Measurements from ENCODE around the gene BFSP2.
"Not testable (repeated sequence)": the region's sequence is repeated elsewhere in the genome, so short reads cannot be mapped to it uniquely, and the experiment has no call there.

The BFSP2 gene

DNA sequence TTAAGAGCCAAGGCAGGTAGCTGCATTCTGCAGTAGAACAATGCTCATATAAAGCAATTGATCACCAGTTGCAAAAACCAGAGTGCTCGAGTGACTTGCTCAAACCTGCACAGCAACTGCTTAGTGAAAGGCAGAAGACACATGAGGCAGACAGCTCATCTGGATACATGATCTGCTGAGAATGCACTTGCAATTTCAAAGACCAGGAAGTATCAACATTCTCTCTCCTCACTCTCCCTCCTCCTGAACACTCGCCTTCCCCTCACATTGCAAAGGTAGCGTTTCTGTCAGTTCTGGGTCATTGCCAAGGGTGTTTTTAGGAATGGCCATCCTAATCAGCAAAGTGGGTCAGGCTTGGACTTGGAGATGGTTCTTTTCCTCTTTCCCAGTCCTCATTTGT is 61.0 kb downstream of the BFSP2 start:
- DNase-seq: no peak

DNA sequence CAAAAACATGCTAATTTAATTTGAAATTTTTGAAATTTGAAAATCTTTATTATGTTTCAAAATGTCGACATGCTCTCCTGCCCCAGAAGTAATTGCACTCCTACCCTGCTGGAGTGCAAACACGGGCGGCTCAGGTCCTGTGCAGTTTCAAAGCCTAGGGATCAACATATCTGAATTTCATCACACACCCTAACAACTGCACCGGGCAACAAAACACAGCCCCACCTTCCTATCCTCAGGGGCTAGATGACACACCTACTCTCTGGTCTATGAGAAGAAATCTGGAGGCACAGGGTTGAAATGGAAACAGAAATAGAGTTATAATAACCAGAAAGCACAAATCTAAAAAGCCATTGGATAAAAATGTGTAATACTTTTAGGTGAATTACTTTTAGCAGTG is 61.4 kb downstream of the BFSP2 start:
- DNase-seq: no peak

DNA sequence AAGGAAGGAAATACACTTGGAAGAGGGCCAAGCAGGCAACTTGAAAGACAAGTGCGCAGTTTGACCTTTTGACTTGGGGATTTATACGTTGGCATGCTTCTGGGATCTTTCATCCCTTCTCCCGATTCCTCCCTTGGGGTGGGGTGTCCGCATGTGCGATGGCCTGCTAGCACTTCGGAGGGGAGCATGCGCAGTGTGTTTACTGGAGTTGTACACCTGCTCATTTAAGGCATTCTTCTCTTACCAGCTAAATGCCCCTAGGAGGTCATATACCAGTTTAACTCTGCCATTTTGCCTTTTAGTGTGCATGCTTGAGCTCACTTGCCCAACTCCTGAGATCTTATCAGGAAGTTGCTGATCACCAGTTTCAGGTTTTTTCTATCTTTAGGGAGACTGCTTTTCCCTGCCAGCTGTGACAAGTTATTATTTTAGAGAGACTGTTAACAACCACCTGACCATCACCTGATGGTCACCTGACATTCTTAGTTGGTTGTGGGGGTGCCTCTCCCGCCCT is 63.5 kb downstream of the BFSP2 start:
- no peak for DNase-seq

DNA sequence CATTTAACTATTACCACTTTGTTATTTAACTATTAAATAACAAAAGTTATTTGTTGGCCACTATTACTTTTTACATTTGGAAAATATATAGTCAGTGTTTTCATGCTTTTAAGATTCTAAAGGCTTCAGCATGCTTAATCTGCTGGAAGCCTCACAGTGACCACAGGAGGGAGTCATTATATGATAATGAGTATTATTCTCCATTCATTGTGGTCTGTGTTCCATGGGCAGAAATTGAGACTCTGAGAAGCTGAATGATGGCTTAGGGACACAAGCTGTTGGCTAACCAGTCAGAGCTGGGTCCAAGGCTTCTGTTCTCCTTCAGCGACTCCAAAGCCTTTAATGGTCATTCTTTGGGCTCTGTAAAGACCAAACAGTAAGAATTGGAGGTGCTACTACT is 64.7 kb downstream of the BFSP2 start:
- peak; percentile 46 for DNase-seq

DNA sequence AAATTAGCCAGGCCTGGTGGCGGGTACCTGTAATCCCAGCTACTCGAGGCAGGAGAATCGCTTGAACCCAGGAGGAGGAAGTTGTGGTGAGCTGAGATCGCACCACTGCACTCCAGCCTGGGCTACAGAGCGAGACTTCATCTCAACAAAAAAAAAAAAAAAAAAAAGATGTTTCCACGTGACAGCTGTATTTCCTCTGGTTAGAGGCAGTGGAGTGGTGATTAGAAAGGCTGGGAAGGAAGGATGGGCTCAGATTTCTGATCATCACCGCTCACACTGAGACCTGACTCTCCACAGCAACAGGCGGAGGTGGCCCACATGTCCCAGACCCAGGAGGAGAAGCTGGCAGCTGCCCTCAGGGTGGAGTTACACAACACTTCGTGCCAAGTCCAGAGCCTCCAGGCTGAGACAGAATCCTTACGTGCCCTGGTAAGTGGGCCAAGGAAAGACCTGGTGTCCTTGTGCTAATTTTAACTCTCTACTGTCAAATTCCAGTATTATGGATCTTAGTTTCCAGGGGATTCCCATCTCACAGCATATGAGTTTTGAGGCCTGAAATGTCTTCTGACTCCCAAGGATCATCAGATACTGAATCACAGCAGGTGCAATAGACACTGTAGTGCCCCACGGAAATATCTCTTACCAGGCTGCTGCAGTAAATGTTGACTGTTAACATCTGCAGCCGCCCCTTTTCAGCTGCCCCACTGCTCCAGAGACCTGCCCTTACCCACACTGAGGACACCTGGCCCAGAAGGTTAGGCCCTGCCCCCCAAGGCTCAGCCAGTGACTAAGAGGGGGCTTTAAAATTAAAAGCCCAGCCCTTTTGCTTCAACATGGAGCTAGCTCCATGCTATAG is 66.9 kb downstream of the BFSP2 start:
- no peak for DNase-seq

DNA sequence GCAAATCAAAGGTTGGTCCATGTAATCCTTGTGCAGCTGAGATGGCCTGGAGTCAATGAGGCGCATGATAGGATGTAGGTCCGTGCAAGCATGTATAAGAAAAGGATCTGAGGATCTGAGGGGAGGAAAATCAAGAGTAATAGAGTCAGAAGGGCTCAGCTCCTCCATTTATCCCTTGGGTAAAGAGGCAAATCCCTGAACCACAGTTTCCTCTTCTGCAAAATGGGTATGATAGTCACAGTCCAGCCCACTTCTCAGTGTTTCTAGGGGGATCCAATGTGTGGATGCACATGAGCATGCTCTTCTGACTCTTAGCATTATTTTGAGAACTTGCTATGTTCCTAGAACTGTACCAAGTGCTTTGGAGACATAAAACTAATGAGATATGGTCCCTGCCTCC is 67.9 kb downstream of the BFSP2 start:
- no peak for DNase-seq

DNA sequence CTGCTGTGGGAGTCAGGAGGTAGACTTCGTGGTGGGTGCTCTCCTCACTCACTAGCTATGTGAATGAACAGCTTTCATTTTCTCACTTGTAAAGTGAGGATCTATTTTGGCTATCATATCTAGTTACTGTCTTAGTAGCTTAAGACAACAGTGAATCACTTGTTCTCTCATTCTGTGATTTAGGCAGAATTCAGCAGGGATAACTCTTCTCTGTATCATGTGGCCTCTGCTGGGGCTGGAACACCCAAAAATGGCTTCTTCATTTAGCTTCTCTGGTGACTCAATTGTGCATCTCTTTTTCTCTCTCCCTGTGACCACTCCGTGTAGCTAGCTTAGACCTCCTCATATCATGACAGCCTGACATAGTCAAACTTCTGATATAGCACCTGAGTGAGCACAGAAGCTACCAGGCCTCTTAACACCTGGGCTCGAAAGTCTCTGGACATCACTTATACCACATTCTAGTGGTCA is 68.4 kb downstream of the BFSP2 start:
- DNase-seq: no peak

DNA sequence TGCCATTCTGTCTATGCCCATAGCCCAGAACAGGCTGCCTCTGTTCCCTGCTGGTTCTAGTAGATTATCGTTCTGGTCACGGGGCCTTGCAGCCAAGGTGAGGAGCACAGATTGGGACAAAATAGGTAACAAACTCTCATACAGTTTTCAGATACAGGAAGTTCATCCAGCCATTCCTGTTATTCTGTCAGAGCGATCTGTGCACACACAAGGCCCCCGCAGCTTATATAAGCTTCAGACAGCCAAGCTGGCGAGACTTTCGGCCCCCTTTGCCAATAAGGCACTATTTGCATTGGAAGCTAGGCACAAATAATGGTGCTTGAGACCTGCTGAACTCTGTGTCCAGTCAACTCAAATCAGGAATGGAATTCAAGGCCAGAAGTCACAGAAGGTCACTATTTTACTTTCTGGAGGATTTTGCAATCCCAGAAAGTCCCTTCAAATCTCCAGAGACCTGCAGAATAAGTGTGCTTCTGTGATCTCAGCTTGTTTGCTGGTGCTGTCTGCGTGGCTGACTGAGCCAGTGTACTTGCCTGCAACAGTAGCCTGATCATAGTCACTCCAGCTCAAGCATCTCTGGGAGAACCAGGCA is 69.4 kb downstream of the BFSP2 start:
- DNase-seq: no peak

DNA sequence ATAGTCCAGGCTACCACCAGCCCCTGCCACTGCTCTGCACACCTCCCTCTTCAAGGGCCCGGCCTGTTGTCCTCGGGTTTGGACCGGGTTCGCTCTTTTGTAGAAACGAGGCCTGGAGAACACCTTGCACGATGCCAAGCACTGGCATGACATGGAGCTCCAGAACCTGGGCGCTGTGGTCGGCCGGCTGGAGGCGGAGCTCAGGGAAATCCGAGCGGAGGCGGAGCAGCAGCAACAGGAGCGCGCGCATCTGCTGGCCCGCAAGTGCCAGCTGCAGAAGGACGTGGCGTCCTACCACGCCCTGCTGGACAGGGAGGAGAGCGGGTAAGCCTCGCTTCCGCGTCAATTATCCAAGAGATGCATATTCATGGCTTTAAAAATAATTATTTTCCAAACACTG is 72.4 kb downstream of the BFSP2 start:
- no peak for DNase-seq

DNA sequence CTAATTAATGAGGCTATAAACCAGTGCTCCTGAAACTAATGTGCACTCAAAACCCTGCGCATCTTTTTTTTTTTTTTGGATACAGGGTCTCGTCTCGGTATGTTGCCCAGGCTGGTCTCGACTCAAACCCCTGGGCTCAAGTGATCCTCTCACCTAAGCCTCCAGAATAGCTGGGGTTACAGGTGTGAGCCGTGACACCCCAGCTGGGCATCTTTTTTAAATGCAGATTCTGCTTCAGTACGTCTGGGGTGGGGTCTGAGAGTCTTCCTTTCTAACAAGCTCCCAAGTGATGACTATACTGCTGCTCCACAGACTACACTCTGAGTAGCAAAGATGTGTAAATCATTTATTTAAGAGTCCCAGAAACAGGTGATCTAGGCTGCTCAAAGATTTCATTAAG is 73.0 kb downstream of the BFSP2 start:
- DNase-seq: no peak

DNA sequence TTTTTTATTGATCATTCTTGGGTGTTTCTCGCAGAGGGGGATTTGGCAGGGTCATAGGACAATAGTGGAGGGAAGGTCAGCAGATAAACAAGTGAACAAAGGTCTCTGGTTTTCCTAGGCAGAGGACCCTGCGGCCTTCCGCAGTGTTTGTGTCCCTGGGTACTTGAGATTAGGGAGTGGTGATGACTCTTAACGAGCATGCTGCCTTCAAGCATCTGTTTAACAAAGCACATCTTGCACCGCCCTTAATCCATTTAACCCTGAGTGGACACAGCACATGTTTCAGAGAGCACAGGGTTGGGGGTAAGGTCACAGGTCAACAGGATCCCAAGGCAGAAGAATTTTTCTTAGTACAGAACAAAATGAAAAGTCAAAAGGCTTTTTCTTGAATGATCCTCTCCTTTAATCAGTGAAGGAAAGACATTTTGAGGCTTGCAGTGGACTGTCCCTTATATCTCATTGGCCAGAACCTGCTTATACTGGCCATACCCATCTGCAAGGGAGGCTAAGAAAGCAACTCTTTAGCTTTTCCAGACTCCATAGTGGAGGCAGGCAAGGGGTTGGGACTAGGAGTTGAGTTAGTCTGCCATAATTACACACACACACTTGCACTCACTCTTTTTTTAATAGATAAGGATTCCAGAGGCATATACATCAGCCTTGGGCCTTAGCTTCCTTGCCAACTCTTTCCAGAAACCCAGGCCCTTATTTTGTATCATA is 73.8 kb downstream of the BFSP2 start:
- not testable (repeated sequence) for DNase-seq

DNA sequence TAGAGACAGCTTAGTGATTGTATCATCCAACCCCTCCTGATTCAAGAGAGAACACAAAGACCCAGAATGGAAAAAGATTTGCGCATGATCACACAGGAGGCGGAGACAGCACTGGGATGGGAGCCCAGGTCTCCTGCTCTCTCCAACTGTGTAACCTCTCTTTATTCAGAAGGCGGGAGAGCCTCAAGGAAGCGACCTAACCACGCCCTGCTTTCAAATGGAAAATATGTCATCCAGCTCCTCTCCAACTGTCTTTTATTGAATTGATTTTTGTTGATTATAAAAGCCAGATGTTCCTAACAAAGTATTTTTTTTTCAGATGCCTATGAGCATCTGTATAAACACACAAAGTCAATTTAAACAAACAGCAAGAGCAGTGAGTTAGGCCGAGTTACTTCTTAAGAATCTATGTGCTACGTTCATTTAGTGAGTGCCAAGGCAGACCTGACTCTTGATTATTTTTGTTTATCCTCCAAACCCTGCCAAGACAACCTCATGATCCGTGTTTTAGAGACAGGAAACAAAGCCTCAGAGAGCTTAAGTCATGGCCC is 74.5 kb downstream of the BFSP2 start:
- peak; percentile 42 for DNase-seq

DNA sequence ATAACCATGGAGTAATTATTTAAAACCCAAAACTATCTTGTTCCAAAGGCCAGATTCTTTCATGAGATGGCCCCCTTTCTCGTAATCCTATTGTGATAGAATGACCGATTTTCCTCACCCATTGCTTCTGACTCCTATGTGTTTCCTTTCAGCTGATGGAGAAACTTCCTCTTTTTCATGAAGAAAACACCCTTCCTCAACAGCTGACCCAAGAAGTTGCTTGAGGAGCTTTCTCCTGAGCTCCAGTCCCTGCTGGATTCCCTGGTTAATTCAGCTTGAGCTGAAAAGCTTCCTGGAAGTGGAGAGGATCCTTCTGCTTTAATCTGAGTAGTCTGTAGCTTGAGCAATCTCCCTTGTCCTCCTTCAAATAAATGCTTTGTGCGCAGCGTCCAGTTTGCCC is 75.0 kb downstream of the BFSP2 start:
- no peak for DNase-seq

DNA sequence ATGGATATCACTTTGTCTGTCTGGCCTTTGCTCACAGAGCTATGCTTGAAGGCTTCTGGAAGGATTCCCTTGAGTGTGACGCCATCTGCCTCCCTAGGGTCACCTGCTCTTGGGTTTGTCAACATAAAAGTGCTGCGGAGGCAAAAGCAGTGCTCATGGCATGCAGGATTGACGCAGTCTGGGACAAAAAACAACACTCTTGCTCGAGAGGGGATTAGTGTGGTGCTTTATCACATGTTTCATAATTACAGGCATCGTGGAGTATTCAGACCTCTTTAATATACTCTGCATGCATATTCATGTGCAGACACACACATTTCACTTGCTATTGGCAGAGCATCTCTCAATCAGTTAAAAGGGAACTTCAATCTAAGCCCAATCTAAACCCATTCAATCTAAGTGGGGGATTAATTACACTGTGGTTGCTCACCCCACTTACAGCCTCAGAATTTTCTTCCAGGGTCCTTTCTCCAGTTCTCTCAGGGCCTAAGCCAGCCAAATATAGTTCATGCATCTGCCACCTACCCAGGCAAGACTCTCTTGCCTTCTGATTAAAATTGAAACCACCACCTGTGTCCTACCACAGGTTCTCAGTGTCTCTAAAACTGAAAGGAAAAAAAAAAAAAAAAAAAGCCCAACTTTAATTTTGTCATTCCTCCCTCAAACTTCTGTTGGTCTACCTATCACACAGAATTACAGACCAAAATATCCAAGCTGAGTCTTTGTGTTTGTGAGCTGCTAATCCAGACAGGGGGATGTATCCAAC is 75.6 kb downstream of the BFSP2 start:
- DNase-seq: no peak

DNA sequence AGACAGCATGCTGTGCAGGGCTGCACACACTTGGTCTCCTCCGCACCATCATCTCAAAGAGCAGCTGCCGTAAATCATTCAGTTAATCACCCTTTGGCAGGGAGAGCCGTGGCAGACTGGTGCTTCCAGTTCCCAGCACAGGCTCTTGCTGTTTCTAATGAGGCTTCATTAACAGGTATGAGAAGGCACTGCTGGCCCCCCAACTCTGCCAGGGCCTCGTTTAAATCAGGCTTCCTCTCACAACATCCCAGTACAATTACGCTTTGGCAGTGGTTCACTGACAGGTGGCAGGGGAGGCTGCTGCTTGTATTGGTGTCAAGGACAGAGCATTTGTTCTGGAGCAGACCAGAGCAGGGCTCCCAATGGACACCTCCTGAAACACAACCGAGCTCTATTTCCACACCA is 77.1 kb downstream of the BFSP2 start:
- DNase-seq: no peak

DNA sequence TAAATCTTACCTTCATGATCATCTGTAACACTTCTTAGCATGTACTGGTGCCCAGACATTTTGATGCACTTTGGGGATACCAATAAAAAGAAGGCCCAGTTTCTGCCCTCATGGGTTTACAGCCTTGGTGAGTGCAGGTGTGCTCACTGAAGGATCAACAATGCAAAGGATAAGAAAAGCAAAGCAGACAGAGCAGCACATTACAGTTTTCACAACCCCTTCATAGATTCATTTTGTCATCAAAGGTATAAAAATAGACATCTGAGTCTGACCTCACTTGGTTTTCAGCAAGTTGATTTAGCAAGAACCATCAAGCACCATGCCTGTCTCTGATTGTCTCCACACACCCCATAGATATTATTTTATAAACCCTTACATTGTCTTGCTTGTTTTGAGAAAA is 77.6 kb downstream of the BFSP2 start:
- no peak for DNase-seq

DNA sequence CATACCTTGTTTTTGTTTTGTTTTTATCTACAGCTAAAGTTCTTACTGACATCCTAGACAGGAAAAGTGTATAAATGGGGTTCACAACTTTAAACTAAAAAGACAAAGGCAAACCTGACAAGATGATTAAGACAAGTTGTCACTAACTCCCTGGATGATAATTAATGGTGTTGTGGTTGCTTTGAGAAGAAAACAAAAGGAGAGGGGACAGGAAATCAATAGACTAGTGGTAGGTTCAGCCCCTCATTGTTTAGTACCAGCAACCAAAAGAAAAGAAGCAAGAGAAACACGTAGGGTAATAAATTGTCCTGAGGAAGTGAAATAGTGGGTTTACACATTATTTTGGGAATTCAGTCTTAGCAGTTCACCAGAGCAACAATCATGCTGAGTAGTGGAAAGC is 78.8 kb downstream of the BFSP2 start:
- DNase-seq: no peak

DNA sequence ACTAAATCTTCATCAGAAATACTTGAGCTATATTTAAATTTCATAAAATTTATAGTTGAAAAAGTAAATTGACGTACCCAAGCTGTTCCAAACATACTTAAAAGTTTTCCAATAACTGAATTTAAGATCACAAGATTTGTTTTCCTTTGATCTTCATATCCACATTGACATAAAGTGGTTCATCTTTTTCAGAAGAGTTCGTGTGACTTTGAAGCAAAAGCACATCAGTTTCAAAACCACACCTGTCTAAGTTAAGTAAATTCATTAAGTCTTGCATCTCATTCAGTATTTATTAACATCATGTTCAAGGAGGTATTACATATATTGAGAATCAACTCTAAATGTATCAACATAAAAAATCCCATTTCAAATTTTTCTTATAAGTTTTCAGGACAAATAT is 79.5 kb downstream of the BFSP2 start:
- no peak for DNase-seq

DNA sequence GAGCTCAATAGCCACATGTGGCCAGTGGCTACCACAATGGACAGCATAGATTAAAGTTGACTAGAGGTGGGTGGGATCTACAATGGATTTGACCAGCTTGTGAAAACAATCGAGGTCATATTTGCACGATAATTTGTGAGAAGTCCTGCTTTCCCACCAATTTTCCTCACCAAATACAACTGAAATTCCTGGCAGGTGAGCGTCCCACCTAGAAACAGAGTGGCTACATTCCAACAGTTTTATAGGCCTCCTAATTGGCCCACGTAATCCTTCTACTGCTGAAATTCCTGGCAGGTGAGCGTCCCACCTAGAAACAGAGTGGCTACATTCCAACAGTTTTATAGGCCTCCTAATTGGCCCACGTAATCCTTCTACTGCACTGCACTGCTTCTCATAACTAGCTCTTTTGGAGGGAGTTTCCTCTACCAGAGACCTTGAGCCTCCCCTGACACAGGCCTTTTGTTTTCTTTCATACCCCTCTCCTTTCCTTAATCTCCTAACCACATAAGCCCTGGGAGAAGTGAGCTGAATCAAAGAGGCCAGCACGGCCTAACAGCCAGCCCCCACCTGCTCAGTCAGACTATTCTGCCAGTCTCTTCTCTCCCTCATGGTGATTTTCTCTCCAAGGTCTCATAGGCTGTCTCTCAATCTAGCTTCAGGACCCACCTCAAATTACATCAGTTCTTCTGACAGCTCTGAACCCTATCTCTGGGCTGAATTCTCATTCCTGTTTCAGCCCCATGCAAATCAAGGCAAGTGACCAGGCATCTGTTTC is 80.2 kb downstream of the BFSP2 start:
- no peak for DNase-seq

DNA sequence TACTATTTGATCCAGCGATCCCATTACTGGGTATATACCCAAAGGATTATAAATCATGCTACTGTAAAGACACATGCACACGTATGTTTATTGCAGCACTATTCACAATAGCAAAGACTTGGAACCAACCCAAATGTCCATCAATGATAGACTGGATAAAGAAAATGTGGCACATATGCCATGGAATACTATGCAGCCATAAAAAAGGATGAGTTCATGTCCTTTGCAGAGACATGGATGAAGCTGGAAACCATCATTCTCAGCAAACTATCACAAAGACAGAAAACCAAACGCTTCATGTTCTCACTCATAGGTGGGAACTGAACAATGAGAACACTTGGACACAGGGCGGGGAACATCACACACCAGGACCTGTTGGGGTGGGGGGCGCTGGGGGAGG is 82.6 kb downstream of the BFSP2 start:
- DNase-seq: not testable (repeated sequence)

DNA sequence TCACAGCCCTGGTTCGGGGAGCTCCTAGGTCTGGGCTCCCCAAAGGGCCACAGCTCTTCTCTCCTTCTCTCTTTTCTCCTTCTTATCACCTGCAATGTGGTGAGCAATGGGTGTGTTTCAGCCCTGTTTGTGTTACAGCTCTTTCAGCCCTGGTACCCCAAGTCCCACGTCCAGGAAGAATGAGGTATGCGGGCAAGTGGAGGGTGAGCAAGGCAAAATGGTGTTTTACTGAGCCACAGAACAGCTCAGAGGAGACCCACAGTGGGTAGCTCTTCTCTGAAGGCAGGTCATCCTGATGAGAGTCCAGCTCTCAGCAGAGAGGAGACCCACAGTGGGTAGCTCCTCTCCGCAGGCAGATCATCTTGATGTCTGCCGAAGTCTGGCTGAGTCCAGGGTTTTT is 86.8 kb downstream of the BFSP2 start:
- no peak for DNase-seq

DNA sequence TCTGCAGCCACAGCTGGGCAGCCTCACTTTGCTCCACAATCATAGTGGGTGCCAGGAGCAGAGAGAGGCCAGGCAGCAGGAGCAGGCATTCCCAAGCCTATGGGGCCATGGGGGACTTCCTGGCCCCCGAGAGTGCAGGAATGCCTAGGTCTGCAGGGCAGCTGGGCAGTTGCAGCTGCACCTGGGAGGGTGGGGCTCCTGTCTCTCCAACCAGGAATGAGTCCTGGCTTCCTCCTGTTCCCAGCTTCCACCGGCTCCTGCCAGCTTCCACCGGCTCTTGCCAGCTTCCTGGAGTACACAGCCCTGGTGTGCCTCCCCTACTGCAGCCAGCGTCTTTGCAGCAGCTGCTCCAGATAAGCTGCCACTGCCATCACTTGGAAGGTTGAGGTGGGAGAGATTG is 87.3 kb downstream of the BFSP2 start:
- no peak for DNase-seq
